HEK293 (cell line): Measurements from ENCODE around the gene GHSR.

Experiments
- CTCF ChIA-PET: fragments of 350-600 bp; formaldehyde crosslinking; extraction: SDS; loops from one replicate; lab custom pipeline; 2021; ENCODE audit warnings: antibody characterized with exemption; lab: Yijun Ruan, JAX
- POLR2A ChIA-PET: fragments of 300-600 bp; formaldehyde crosslinking; extraction: SDS; loops from one replicate; lab custom pipeline; 2020; ENCODE audit warnings: antibody characterized with exemption, inconsistent platforms; lab: Yijun Ruan, JAX
- H3K27ac ChIP-seq: fragments of 200-500 bp; sonication (Bioruptor generic); 2 replicates; pipeline ENCODE4 v1.5.1; 2014; ENCODE audit warnings: low read depth, low read length, control low read depth, inconsistent platforms; ENCODE audit errors: extremely low read depth
- H3K36me3 ChIP-seq, 2 experiments: fragments of 200-500 bp in 1 of 2; sonication (Bioruptor generic) in 1 of 2; 1 replicate in 1 of 2; 2 replicates in 1 of 2; pipeline ENCODE4 v1.5.1; 2014 to 2017; ENCODE audit warnings: inconsistent platforms in 2 of 2, low read length in 2 of 2; ENCODE audit not compliant: control insufficient read depth in 2 of 2, insufficient read depth in 1 of 2
- H3K4me1 ChIP-seq: fragments of 200-500 bp; sonication (Bioruptor generic); 2 replicates; pipeline ENCODE4 v1.5.1; 2014; ENCODE audit warnings: mild to moderate bottlenecking, low read length, inconsistent platforms; ENCODE audit not compliant: control insufficient read depth, insufficient read depth
- H3K4me3 ChIP-seq: 2 replicates; pipeline ENCODE4 v1.5.1; 2011; ENCODE audit warnings: low read depth, mild to moderate bottlenecking, control low read depth, low read length, moderate library complexity
- H3K9me3 ChIP-seq: fragments of 200-500 bp; sonication (Bioruptor generic); 2 replicates; pipeline ENCODE4 v1.5.1; 2014; ENCODE audit warnings: low read depth, low read length, inconsistent platforms; ENCODE audit not compliant: control insufficient read depth, insufficient read depth
- HIC1 ChIP-seq: fragments of 450-650 bp; formaldehyde crosslinking; IDR thresholded peaks from 2 replicates; pipeline ENCODE4 v1.5.1; 2016; ENCODE audit warnings: missing biosample characterization, missing genetic modification characterization
- TSHZ1 ChIP-seq: fragments of 450-650 bp; formaldehyde crosslinking; IDR thresholded peaks from 2 replicates; pipeline ENCODE4 v1.5.1; 2016; ENCODE audit warnings: missing biosample characterization, missing genetic modification characterization, borderline replicate concordance
- WT1 ChIP-seq: fragments of 450-650 bp; formaldehyde crosslinking; IDR thresholded peaks from 2 replicates; pipeline ENCODE4 v1.5.1; 2016; ENCODE audit warnings: missing biosample characterization, missing genetic modification characterization
- ZBTB17 ChIP-seq: fragments of 450-650 bp; formaldehyde crosslinking; IDR thresholded peaks from 2 replicates; pipeline ENCODE4 v1.5.1; 2016; ENCODE audit warnings: missing biosample characterization, missing genetic modification characterization
- ZBTB20 ChIP-seq: fragments of 450-650 bp; formaldehyde crosslinking; IDR thresholded peaks from 2 replicates; pipeline ENCODE4 v1.5.1; 2016; ENCODE audit warnings: missing biosample characterization, missing genetic modification characterization
- ZBTB49 ChIP-seq: fragments of 450-650 bp; formaldehyde crosslinking; IDR thresholded peaks from 2 replicates; pipeline ENCODE4 v1.5.1; 2016; ENCODE audit warnings: missing biosample characterization, missing genetic modification characterization, low read depth
- ZNF211 ChIP-seq: fragments of 450-650 bp; formaldehyde crosslinking; IDR thresholded peaks from 2 replicates; pipeline ENCODE4 v1.5.1; 2016; ENCODE audit warnings: low read depth, missing biosample characterization, missing genetic modification characterization
- ZNF311 ChIP-seq: fragments of 450-650 bp; formaldehyde crosslinking; IDR thresholded peaks from 2 replicates; pipeline ENCODE4 v1.5.1; 2017; ENCODE audit warnings: missing biosample characterization, missing genetic modification characterization, borderline replicate concordance
- ZNF37A ChIP-seq: fragments of 450-650 bp; IDR thresholded peaks from 2 replicates; pipeline ENCODE4 v1.5.1; 2018; ENCODE audit warnings: missing biosample characterization, missing genetic modification characterization
- ZNF394 ChIP-seq: fragments of 450-650 bp; formaldehyde crosslinking; IDR thresholded peaks from 2 replicates; pipeline ENCODE4 v1.5.1; 2016; ENCODE audit warnings: missing biosample characterization, missing genetic modification characterization, mild to moderate bottlenecking, moderate library complexity, borderline replicate concordance
- ZNF488 ChIP-seq: fragments of 450-650 bp; formaldehyde crosslinking; IDR thresholded peaks from 2 replicates; pipeline ENCODE4 v1.5.1; 2016; ENCODE audit warnings: missing biosample characterization, missing genetic modification characterization
- ZNF629 ChIP-seq: fragments of 450-650 bp; formaldehyde crosslinking; IDR thresholded peaks from 2 replicates; pipeline ENCODE4 v1.5.1; 2017; ENCODE audit warnings: missing biosample characterization, missing genetic modification characterization
- ZNF660 ChIP-seq: fragments of 450-650 bp; IDR thresholded peaks from 2 replicates; pipeline ENCODE4 v1.5.1; 2018; ENCODE audit warnings: missing biosample characterization, mild to moderate bottlenecking, missing genetic modification characterization
- ZNF664 ChIP-seq: fragments of 450-650 bp; formaldehyde crosslinking; IDR thresholded peaks from 2 replicates; pipeline ENCODE4 v1.5.1; 2016; ENCODE audit warnings: missing biosample characterization, missing genetic modification characterization
- ZNF707 ChIP-seq: fragments of 450-650 bp; formaldehyde crosslinking; IDR thresholded peaks from 2 replicates; pipeline ENCODE4 v1.5.1; 2016; ENCODE audit warnings: missing biosample characterization, missing genetic modification characterization
- ZNF791 ChIP-seq: fragments of 450-650 bp; formaldehyde crosslinking; IDR thresholded peaks from 2 replicates; pipeline ENCODE4 v1.5.1; 2016; ENCODE audit warnings: missing biosample characterization, missing genetic modification characterization

Gene GHSR

DNA sequence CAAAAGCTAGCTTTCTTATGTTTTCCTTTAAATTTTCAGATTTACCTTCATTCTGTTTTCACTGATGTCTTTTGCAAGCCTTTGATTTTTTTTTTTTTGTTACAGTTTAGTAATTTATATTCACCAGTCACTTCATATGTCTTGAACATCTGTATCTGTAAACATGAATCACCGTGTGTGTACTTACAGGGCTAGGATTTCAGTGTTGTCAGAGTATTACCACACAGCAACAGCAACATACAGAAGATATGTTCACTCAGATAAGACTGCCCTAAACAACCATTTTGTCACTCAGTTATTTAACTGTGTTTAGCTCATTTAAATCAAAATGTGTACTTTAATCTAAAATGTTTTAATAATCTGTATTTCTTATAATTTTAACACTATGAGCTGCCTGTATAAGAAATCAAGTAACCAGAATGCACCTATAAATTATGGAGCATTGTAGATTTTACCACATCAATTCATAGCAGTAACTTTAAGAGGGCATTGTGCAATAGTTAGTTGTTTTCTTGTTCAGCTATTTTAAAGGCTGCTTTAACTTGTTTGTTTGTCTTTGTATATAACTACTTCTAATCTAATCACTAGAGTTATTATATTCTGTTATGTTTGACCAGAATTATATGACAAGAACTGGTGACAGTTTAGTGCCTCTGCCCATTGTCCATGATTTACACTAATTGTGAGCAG is 50.4 kb downstream of the GHSR start:
- no peak overlapping the region for H3K4me3 ChIP-seq
- no peak overlapping the region for H3K27ac ChIP-seq
- ChIA-PET POLR2A (no interaction called here), CTCF (interaction anchor here (0.6 to 1.1 kb wide), 3 partner anchors 61 to 756 kb away, joined by 3 to 6 read pairs (median 4); no protein-coding TSS in a partner anchor)
- peak; percentile 48; the same call in 1 of the 2 replicates for TF ChIP-seq ZNF664 (tag by site-specific recombination)
- TF ChIP-seq ZNF791 (tag by site-specific recombination) = no peak
- peaks cover 0 to 3% of the 10 kb centered on the region in 2 experiments; a peak in 2 of 3 replicates for H3K36me3 ChIP-seq
- no peaks in the 10 kb centered on the region for H3K4me1 ChIP-seq
- no peaks in the 10 kb centered on the region for H3K9me3 ChIP-seq

DNA sequence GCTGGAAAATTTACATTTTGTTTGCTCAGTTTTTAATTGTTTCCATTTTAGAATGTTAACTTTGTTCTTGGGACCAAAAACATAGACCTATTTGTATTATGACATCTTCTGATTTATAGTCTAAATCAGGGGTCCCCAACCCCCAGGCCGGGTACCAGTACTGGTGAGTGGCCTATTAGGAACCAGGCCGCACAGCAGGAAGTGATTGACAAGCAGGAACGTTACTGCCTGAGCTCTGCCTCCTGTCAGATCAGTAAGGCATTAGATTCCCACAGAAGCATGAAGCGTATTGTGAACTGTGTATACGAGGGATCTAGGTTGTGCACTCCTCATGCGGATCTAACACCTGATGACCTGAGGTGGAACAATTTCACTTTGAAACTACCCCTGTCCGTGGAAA is 51.9 kb downstream of the GHSR start:
- no peak for TF ChIP-seq ZBTB49 (tag by site-specific recombination)
- TF ChIP-seq ZNF707 (tag by site-specific recombination) = no peak
- TF ChIP-seq ZBTB20 (tag by site-specific recombination) = no peak
- TF ChIP-seq HIC1 (tag by site-specific recombination) = no peak
- TF ChIP-seq ZNF211 (tag by site-specific recombination) = no peak
- no peak for TF ChIP-seq ZNF311 (tag by site-specific recombination)
- TF ChIP-seq WT1 (tag by site-specific recombination) = no peak
- TF ChIP-seq ZNF37A (tag by site-specific recombination) = no peak
- TF ChIP-seq ZNF394 (tag by site-specific recombination) = no peak
- TF ChIP-seq ZNF629 = no peak
- no peak for TF ChIP-seq ZBTB17 (tag by site-specific recombination)
- TF ChIP-seq ZNF488 (tag by site-specific recombination) = no peak
- TF ChIP-seq TSHZ1 (tag by site-specific recombination) = no peak
- no peak for TF ChIP-seq ZNF660 (tag by site-specific recombination)
- TF ChIP-seq, all 188 proteins: peak for 0
- Histone ChIP-seq H3K36me3 (peaks cover 0 to 2% of the 10 kb centered on the region in 2 experiments; a peak in 2 of 3 replicates), H3K4me1 (no peaks in the 10 kb centered on the region), H3K27ac (no peak overlapping the region), H3K4me3 (no peak overlapping the region), H3K9me3 (no peaks in the 10 kb centered on the region)
- ChIA-PET POLR2A (no interaction called here), CTCF (no interaction called here)
